ENCODE measurements around the gene STXBP6.

STXBP6 gene

GRCh38 chr14:25069879-25070278, 19.9 kb upstream of the STXBP6 start:
- TF ChIP-seq CTCF (IDR thresholded peaks at IDR 0.05; ENCODE audit: borderline replicate concordance, insufficient read depth, low read depth, low read length), result no peak
- H3K4me3 ChIP-seq (ENCODE audit: low read depth, low read length), result no peak overlapping the region

- no peak for TF ChIP-seq CTCF (IDR thresholded peaks at IDR 0.05; ENCODE audit: borderline replicate concordance, insufficient read depth, low read depth, low read length)
- no peak overlapping the region for H3K4me3 ChIP-seq (ENCODE audit: low read depth, low read length)
These were observed 17.7 kb upstream of the STXBP6 start for GRCh38 chr14:25067600-25067999.

GRCh38 chr14:25062022-25062321, 12.0 kb upstream of the STXBP6 start:
- H3K4me3 ChIP-seq (ENCODE audit: low read depth, low read length), result no peak overlapping the region
- TF ChIP-seq CTCF (IDR thresholded peaks at IDR 0.05; ENCODE audit: borderline replicate concordance, insufficient read depth, low read depth, low read length), result no peak

GRCh38 chr14:25056688-25057078, 6.7 kb upstream of the STXBP6 start:
- no peak overlapping the region for H3K4me3 ChIP-seq (ENCODE audit: low read depth, low read length)
- TF ChIP-seq CTCF (IDR thresholded peaks at IDR 0.05; ENCODE audit: borderline replicate concordance, insufficient read depth, low read depth, low read length), result no peak

GRCh38 chr14:25055992-25056687, 6.2 kb upstream of the STXBP6 start:
- no peak for TF ChIP-seq CTCF (IDR thresholded peaks at IDR 0.05; ENCODE audit: borderline replicate concordance, insufficient read depth, low read depth, low read length)

GRCh38 chr14:25055005-25055404, 5.1 kb upstream of the STXBP6 start:
- no peak for TF ChIP-seq CTCF (IDR thresholded peaks at IDR 0.05; ENCODE audit: borderline replicate concordance, insufficient read depth, low read depth, low read length)

More at GRCh38 chr14:25055992-25056687, 6.2 kb upstream of the STXBP6 start:
- H3K4me3 ChIP-seq (ENCODE audit: low read depth, low read length), result no peak overlapping the region

GRCh38 chr14:25053585-25053984, 3.6 kb upstream of the STXBP6 start:
- TF ChIP-seq CTCF (IDR thresholded peaks at IDR 0.05; ENCODE audit: borderline replicate concordance, insufficient read depth, low read depth, low read length), result no peak
- H3K4me3 ChIP-seq (ENCODE audit: low read depth, low read length), result no peak overlapping the region

More at GRCh38 chr14:25055005-25055404, 5.1 kb upstream of the STXBP6 start:
- no peak overlapping the region for H3K4me3 ChIP-seq (ENCODE audit: low read depth, low read length)

All from GM12875 (cell line).